GM12878 (cell line): ENCODE measurements around the gene CHST8. TPM values are rescaled to one million over a fixed set of nuclear protein-coding genes. Genes with fewer than 3 reads are reported as not detected.

Source experiments
- ATAC-seq: fragments of 200-7000 bp; cut with Tn5 transposase; 3 replicates; pipeline ENCODE4 v1.9.1; 2020; ENCODE audit warnings: mild to moderate bottlenecking, moderate library complexity
- BruUV-seq: library from RNA; stranded (reverse); fragments of 400-500 nt; replicated peaks from 2 replicates; lab custom pipeline; 2021; lab: Mats Ljungman, UMichigan
- CTCF ChIA-PET: fragments of 300-600 bp; sonication (Branson Sonifier 250); formaldehyde crosslinking; extraction: SDS; loops from one replicate; lab custom pipeline; 2021; ENCODE audit warnings: inconsistent platforms; lab: Yijun Ruan, JAX
- POLR2A ChIA-PET: fragments of 350-600 bp; formaldehyde crosslinking; extraction: SDS; loops from one replicate; lab custom pipeline; 2021; ENCODE audit warnings: inconsistent platforms; lab: Charles Lee
- RAD21 ChIA-PET: fragments of 300-600 bp; sonication (Branson Sonifier 250); formaldehyde crosslinking; loops from one replicate; lab custom pipeline; 2023; ENCODE audit warnings: antibody characterized with exemption; ENCODE audit not compliant: unreplicated experiment; lab: Charles Lee
- SMC1A ChIA-PET: fragments of 300-600 bp; sonication (Branson Sonifier 250); formaldehyde crosslinking; loops from one replicate; lab custom pipeline; 2023; ENCODE audit not compliant: unreplicated experiment, uncharacterized antibody; lab: Charles Lee
- DNase-seq: peaks from one replicate; pipeline ENCODE4 v3.0.0-alpha.2; 2011; ENCODE audit warnings: low read depth, low spot score
- FAIRE-seq: peaks from 3 replicates; lab custom pipeline; 2011; peaks lifted over from hg19 to GRCh38; lab: Jason Lieb, UNC
- H2AFZ ChIP-seq: 2 replicates; pipeline ENCODE4 v1.6.0; 2011; ENCODE audit warnings: low read depth, low read length, control low read depth; ENCODE audit not compliant: control insufficient read depth
- H3K27ac ChIP-seq: 2 replicates; pipeline ENCODE4 v1.5.1; 2011; ENCODE audit warnings: control low read depth; ENCODE audit not compliant: control insufficient read depth, insufficient read depth
- H3K27me3 ChIP-seq, 2 experiments: replicated peaks in 1 of 2; 2 replicates each; pipeline versions ENCODE4 v1.6.0 to v1.6.1; 2011; ENCODE audit warnings: low read length in 1 of 2; ENCODE audit not compliant: control insufficient read depth in 2 of 2, insufficient read depth in 2 of 2
- H3K36me3 ChIP-seq, 2 experiments: 2 replicates each; pipeline ENCODE4 v1.5.1; 2011; ENCODE audit warnings: low read length in 1 of 2; ENCODE audit not compliant: control insufficient read depth in 2 of 2, insufficient read depth in 2 of 2
- H3K4me1 ChIP-seq: 2 replicates; pipeline ENCODE4 v1.6.1; 2011; ENCODE audit warnings: mild to moderate bottlenecking, low read length, moderate library complexity, mixed read lengths; ENCODE audit not compliant: control insufficient read depth, insufficient read depth
- H3K4me2 ChIP-seq: 2 replicates; pipeline ENCODE4 v1.6.0; 2011; ENCODE audit warnings: control low read depth; ENCODE audit not compliant: control insufficient read depth, insufficient read depth
- H3K4me3 ChIP-seq: fragments of 200-600 bp; sonication (generic); 2 replicates; pipeline ENCODE4 v1.5.1; 2016
- H3K79me2 ChIP-seq: 2 replicates; pipeline ENCODE4 v1.6.0; 2011; ENCODE audit warnings: low read length; ENCODE audit not compliant: control insufficient read depth, insufficient read depth
- H3K9ac ChIP-seq: 2 replicates; pipeline ENCODE4 v1.8.0; 2011; ENCODE audit warnings: low read length, control low read depth, mixed read lengths; ENCODE audit not compliant: control insufficient read depth, insufficient read depth
- H3K9me3 ChIP-seq: replicated peaks from 3 replicates; pipeline ENCODE4 v1.5.1; 2011; ENCODE audit warnings: mild to moderate bottlenecking, low read length; ENCODE audit not compliant: control insufficient read depth, insufficient read depth
- H4K20me1 ChIP-seq: 2 replicates; pipeline ENCODE4 v1.6.0; 2011; ENCODE audit not compliant: control insufficient read depth, insufficient read depth
- ASH2L ChIP-seq: fragments of 300-600, 200-600 bp; sonication (generic); IDR thresholded peaks from 2 replicates; pipeline ENCODE4 v1.6.1; 2017; ENCODE audit warnings: low read depth, mild to moderate bottlenecking, borderline replicate concordance
- E2F4 ChIP-seq: IDR thresholded peaks from 2 replicates; pipeline ENCODE4 v1.6.1; 2012; ENCODE audit warnings: low read depth, low read length, improper control_type of control experiment
- E4F1 ChIP-seq: fragments of 450-650 bp; IDR thresholded peaks from 2 replicates; pipeline ENCODE4 v1.6.1; 2018; ENCODE audit warnings: borderline replicate concordance, mild to moderate bottlenecking; ENCODE audit not compliant: partially characterized antibody
- FOS ChIP-seq: IDR thresholded peaks from 3 replicates; pipeline ENCODE4 v1.6.1; 2011; ENCODE audit warnings: borderline replicate concordance; ENCODE audit not compliant: insufficient read length; ENCODE audit errors: extremely low read depth
- FOXM1 ChIP-seq: IDR thresholded peaks from 2 replicates; pipeline ENCODE4 v1.6.1; 2012; ENCODE audit warnings: low read depth, mild to moderate bottlenecking, inconsistent platforms, low read length, moderate library complexity
- GATAD2B ChIP-seq: fragments of 450-650 bp; conservative IDR thresholded peaks from 2 replicates; pipeline ENCODE4 v1.6.1; 2017; ENCODE audit warnings: low read depth, mild to moderate bottlenecking, moderate library complexity
- HCFC1 ChIP-seq: fragments of 150-350 bp; IDR thresholded peaks from 2 replicates; pipeline ENCODE4 v1.6.1; 2014; ENCODE audit warnings: low read length
- HDGF ChIP-seq: fragments of 450-650 bp; IDR thresholded peaks from 2 replicates; pipeline ENCODE4 v1.6.1; 2016; ENCODE audit warnings: antibody characterized with exemption
- IKZF2 ChIP-seq, 2 experiments: fragments of 450-650 bp; IDR thresholded peaks; 2 replicates each; pipeline ENCODE4 v1.6.1; 2017; ENCODE audit warnings: mild to moderate bottlenecking in 2 of 2, moderate library complexity in 2 of 2
- LARP7 ChIP-seq: fragments of 450-650 bp; IDR thresholded peaks from 2 replicates; pipeline ENCODE4 v1.6.1; 2017; ENCODE audit warnings: mild to moderate bottlenecking
- MEF2A ChIP-seq: IDR thresholded peaks from 2 replicates; pipeline ENCODE4 v1.6.1; 2011; ENCODE audit warnings: low read depth, mild to moderate bottlenecking, low read length, moderate library complexity; ENCODE audit not compliant: insufficient read depth
- MLLT1 ChIP-seq: fragments of 450-650 bp; IDR thresholded peaks from 2 replicates; pipeline ENCODE4 v1.6.1; 2016; ENCODE audit warnings: mild to moderate bottlenecking
- NFXL1 ChIP-seq: fragments of 450-650 bp; IDR thresholded peaks from 2 replicates; pipeline ENCODE4 v1.6.1; 2017; ENCODE audit warnings: antibody characterized with exemption, mild to moderate bottlenecking, borderline replicate concordance
- NFYB ChIP-seq: IDR thresholded peaks from 2 replicates; pipeline ENCODE4 v1.6.1; 2011; ENCODE audit warnings: low read depth, mild to moderate bottlenecking, low read length, improper control_type of control experiment, moderate library complexity; ENCODE audit not compliant: insufficient read depth
- RELA ChIP-seq: fragments of 450-650 bp; IDR thresholded peaks from 2 replicates; pipeline ENCODE4 v1.8.0; 2014; ENCODE audit warnings: borderline replicate concordance; ENCODE audit not compliant: partially characterized antibody
- SMARCA5 ChIP-seq: fragments of 450-650 bp; IDR thresholded peaks from 2 replicates; pipeline ENCODE4 v1.6.1; 2017; ENCODE audit warnings: mild to moderate bottlenecking
- SMC3 ChIP-seq: IDR thresholded peaks from 2 replicates; pipeline ENCODE4 v1.6.1; 2011; ENCODE audit warnings: low read length, improper control_type of control experiment, borderline replicate concordance
- SREBF1 ChIP-seq: IDR thresholded peaks from 2 replicates; pipeline ENCODE4 v1.6.1; 2012; ENCODE audit warnings: mild to moderate bottlenecking, low read length
- SREBF2 ChIP-seq: IDR thresholded peaks from 2 replicates; pipeline ENCODE4 v1.6.1; 2012; ENCODE audit warnings: mild to moderate bottlenecking, low read length
- ZNF24 ChIP-seq: fragments of 450-650 bp; IDR thresholded peaks from 2 replicates; pipeline ENCODE4 v1.6.1; 2017; ENCODE audit warnings: antibody characterized with exemption, mild to moderate bottlenecking
- WGBS: methylation state at CpG from one replicate; pipeline ENCODE4 v1.1.6; 2016; ENCODE audit warnings: low lambda C conversion rate; ENCODE audit not compliant: insufficient replicate concordance, insufficient coverage; ENCODE audit errors: missing lambda C conversion rate; 5-methylcytosine and 5-hydroxymethylcytosine counted together
- in situ Hi-C: fragments of 300-500 bp; cut with MboI; formaldehyde crosslinking; loops from 9 replicates; pipeline ENCODE4 v1.14.3; 2018; ENCODE audit warnings: mixed read lengths
- intact Hi-C: fragments of 100-400 bp; cut with micrococcal nuclease; formaldehyde crosslinking; loops from one replicate; pipeline ENCODE4 v1.14.2; 2022; ENCODE audit not compliant: unreplicated experiment
- polyA plus RNA-seq, 11 experiments: library from polyadenylated mRNA; depleted of rRNA in 4 of 11; unstranded in 6 of 11; stranded (reverse) in 5 of 11; fragments of >200 nt; fragmentation: Nextera tagmentation in 4 of 11; fragmentation: Illumina TruSeq in 1 of 11; extraction: Ambion mirVana in 4 of 11; extraction: Trizol in 1 of 11; gene quantifications; 1 replicate in 1 of 11; 2 replicates in 10 of 11; pipeline versions ENCODE4 v1.2.1 to v1.2.3, GENCODE V29; 2011 to 2016; ENCODE audit warnings: inconsistent platforms in 2 of 11, missing spikeins in 2 of 11, low read depth in 1 of 11
- total RNA-seq, 4 experiments: library from RNA; depleted of rRNA in 3 of 4; stranded (reverse); fragments of >200 nt in 3 of 4; fragmentation: Illumina TruSeq in 1 of 4; extraction: Trizol in 1 of 4; gene quantifications; 2 replicates each; pipeline versions ENCODE4 v1.2.1 to v1.2.3, GENCODE V29; 2013 to 2021

The CHST8 gene
- total and polyA plus RNA-seq, 10 of the 15 experiments (the other 5 are each of a cell fraction or from before 2014, with no cell fraction given) = 0.06 TPM; not detected in 9

GRCh38 chr19:33580645-33581037, 41.1 kb upstream of the CHST8 start:
- Histone ChIP-seq H3K27me3 (no peaks in the 10 kb centered on the region), H2AFZ (no peak overlapping the region), H3K79me2 (no peaks in the 10 kb centered on the region), H4K20me1 (no peaks in the 10 kb centered on the region), H3K27ac (no peak overlapping the region), H3K4me2 (no peak overlapping the region), H3K36me3 (no peaks in the 10 kb centered on the region), H3K9me3 (no peaks in the 10 kb centered on the region), H3K9ac (no peak overlapping the region), H3K4me3 (no peak overlapping the region), H3K4me1 (no peaks in the 10 kb centered on the region)
- SMC1A ChIA-PET = no interaction called here
- RAD21 ChIA-PET = no interaction called here
- in situ Hi-C loops (no loop called here), intact Hi-C loops (no loop called here)
- DNase-seq (no peak), ATAC-seq (no peak)
- CTCF ChIA-PET = no interaction called here
- POLR2A ChIA-PET = no interaction called here
- WGBS = 31% methylated on average over 8 of the region's 8 CpGs
- no peak for TF ChIP-seq HDGF
- no peak for TF ChIP-seq HCFC1
- no peak for TF ChIP-seq MLLT1
- no peak for TF ChIP-seq NFXL1
- no peak for TF ChIP-seq FOXM1
- TF ChIP-seq FOS = no peak
- no peak for TF ChIP-seq SMC3
- TF ChIP-seq ZNF24 = no peak
- TF ChIP-seq SREBF1 = no peak
- TF ChIP-seq RELA = no peak
- TF ChIP-seq NFYB = no peak
- no peak for TF ChIP-seq ASH2L
- TF ChIP-seq MEF2A = no peak
- TF ChIP-seq LARP7 = no peak
- no peak for TF ChIP-seq GATAD2B
- TF ChIP-seq E4F1 = no peak
- no peak for TF ChIP-seq SREBF2
- no peak for TF ChIP-seq SMARCA5
- no peak for TF ChIP-seq E2F4
- no peak for TF ChIP-seq IKZF2 (IDR thresholded peaks at IDR 0.05)
- TF ChIP-seq, all 136 proteins: peak for 0
- BruUV-seq = no TSS peak
- FAIRE-seq = no peak
